Right lobe of liver (tissue), 4 donors: ENCODE data around the gene BASP1.

Experiments used
- CTCF ChIP-seq, 4 donors: fragments of 200-600 bp in 3 of 4; fragments of 450-650 bp in 1 of 4; IDR thresholded peaks; one replicate each; pipeline versions ENCODE4 v1.5.1 to v1.8.0; 2016 to 2022; ENCODE audit warnings: antibody characterized with exemption in 4 of 4, mild to moderate bottlenecking in 2 of 4
- POLR2A ChIP-seq: fragments of 450-650 bp; IDR thresholded peaks from one replicate; pipeline ENCODE4 v1.6.1; 2017; ENCODE audit warnings: antibody characterized with exemption, mild to moderate bottlenecking
- donor health status: DM: no; HTN: no; CAD: no.
- donor health status: DM: no; HTN: no; CAD: no.
- donor health status: DM: no; HTN: yes; CAD: no.

GRCh38 chr5:17222664-17223063, 5.2 kb downstream of the BASP1 start:
- TF ChIP-seq CTCF (IDR thresholded peaks at IDR 0.05): no peak
- no peak for TF ChIP-seq POLR2A
